GM12874 (cell line): ENCODE results near the gene IL17B.

Experiments used
- CTCF ChIP-seq: IDR thresholded peaks from 2 replicates; pipeline ENCODE4 v1.5.1; 2011; ENCODE audit warnings: low read depth, mild to moderate bottlenecking, control low read depth, low read length, moderate library complexity; ENCODE audit not compliant: insufficient read depth

IL17B gene

GRCh38 chr5:149402291-149402690 lies 23.2 kb upstream of the IL17B start:
- TF ChIP-seq CTCF: no peak

DNA sequence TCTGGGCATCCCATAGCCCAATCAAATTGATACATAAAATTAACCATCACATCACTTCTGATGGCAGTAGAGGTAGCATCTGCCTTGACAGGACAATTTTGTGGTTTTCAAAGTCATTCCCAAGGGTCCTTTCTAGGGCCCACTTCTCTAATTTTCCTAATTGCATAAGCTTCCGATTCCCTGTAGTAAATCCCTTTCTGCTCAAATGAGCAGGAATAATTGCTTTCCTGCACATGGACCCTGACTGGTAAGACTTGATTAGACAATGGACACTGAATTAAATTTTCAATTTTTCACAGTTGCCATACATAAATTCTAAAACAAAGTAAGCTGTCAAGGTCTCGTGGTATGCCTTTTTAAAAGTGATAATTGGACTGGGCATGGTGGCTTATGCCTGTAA lies 22.0 kb upstream of the IL17B start:
- no peak for TF ChIP-seq CTCF

DNA sequence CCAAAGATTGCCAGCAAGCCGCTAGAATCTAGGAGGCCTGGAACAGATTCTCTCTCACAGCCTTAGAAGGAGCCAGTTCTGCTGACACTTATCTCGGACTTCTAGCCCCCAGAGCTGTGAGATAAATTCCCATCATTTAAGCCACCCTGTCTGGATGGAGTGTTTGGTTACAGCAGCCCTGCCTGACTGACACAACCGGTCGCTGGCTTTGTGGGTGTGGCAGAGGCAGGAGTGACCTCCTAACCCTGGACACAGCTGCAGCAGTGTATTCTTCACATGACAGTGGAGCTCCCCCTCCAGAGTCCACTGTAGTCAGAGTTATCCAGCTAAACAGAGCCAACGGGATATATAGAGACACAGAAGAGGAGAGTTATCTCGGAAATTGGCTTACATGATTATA lies 21.2 kb upstream of the IL17B start:
- TF ChIP-seq CTCF: no peak

DNA sequence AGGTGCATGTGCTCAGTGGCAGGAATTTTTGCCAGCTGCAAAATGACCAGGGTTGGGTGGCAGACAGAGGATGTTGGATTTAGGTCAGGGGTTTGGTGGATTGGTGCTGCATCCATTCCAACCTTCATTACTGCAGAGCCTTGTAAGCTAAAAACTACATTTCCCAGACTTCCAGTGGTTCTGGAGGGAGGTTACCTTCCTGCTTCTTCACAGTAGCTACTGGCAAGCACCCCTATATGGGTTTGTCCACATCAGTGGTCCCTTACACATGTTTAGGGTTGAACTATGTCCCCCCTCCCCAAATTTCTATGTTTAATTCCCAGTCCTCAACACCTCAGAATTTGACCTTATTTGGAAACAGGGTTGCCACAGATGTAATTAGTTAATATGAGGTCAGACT lies 20.7 kb upstream of the IL17B start:
- TF ChIP-seq CTCF: no peak

DNA sequence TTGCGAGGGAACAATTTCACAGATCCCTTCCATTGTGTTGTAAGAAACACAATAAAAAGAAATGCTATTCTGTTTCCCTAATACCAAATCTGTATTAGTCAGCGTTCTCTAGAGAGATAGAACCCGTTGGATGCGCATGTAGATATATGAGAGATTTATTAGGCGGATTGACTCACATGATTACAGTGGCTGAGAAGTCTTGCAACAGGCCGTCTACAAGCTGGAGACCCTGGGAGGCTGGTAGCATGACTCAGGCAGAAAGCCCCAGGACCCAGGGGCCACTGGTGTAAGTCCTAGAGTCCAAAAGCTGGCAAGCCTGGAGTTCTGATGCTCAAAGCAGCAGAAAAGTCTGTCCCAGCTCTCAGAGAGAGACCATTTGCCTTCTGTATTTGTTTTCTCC lies 18.4 kb upstream of the IL17B start:
- no peak for TF ChIP-seq CTCF

- no peak for TF ChIP-seq CTCF
Observed at GRCh38 chr5:149392718-149393117, 13.6 kb upstream of the IL17B start.

GRCh38 chr5:149391524-149391923 lies 12.4 kb upstream of the IL17B start:
- TF ChIP-seq CTCF: no peak
